HepG2 (cell line): Measurements from ENCODE around the gene ZNF644. TPM values are rescaled to one million over a fixed set of nuclear protein-coding genes. Genes with fewer than 3 reads are reported as not detected.
A peak's percentile ranks its signal among the peaks of the same experiment; 100 is the strongest.

Experiments used
- ARNTL ChIP-seq: sonication (generic); formaldehyde crosslinking; IDR thresholded peaks from 2 replicates; pipeline ENCODE4 v1.4.0; 2020; ENCODE audit warnings: mild to moderate bottlenecking, missing genetic modification reagents
- BCL6 ChIP-seq: IDR thresholded peaks from 2 replicates; pipeline ENCODE4 v1.6.1; 2016; ENCODE audit warnings: missing genetic modification reagents, missing compliant biosample characterization
- RBFOX2 ChIP-seq: fragments of 200-400 bp; formaldehyde crosslinking; IDR thresholded peaks from 2 replicates; pipeline ENCODE4 v1.6.1; 2017; ENCODE audit warnings: low read depth, mild to moderate bottlenecking, low read length
- SYNCRIP ChIP-seq: fragments of 200-400 bp; formaldehyde crosslinking; IDR thresholded peaks from 2 replicates; pipeline ENCODE4 v1.6.1; 2018; ENCODE audit warnings: mild to moderate bottlenecking, low read depth, low read length; ENCODE audit not compliant: insufficient read depth
- ZNF121 ChIP-seq: sonication (generic); formaldehyde crosslinking; IDR thresholded peaks from 2 replicates; pipeline ENCODE4 v1.5.0; 2020; ENCODE audit warnings: mild to moderate bottlenecking, missing genetic modification reagents
- ZNF18 ChIP-seq: sonication (generic); formaldehyde crosslinking; IDR thresholded peaks from 2 replicates; pipeline ENCODE4 v1.8.0; 2022; ENCODE audit warnings: mild to moderate bottlenecking, missing genetic modification reagents; ENCODE audit not compliant: insufficient replicate concordance
- ZNF431 ChIP-seq: sonication (generic); formaldehyde crosslinking; IDR thresholded peaks from 2 replicates; pipeline ENCODE4 v1.9.0; 2022; ENCODE audit warnings: missing genetic modification reagents, low read depth, mild to moderate bottlenecking, borderline replicate concordance
- ZNF567 ChIP-seq: sonication (generic); formaldehyde crosslinking; IDR thresholded peaks from 2 replicates; pipeline ENCODE4 v1.8.1; 2023; ENCODE audit warnings: mild to moderate bottlenecking, missing genetic modification reagents, borderline replicate concordance
- ZNF841 ChIP-seq: sonication (generic); formaldehyde crosslinking; IDR thresholded peaks from 2 replicates; pipeline ENCODE4 v1.8.1; 2023; ENCODE audit warnings: missing genetic modification reagents, borderline replicate concordance
- polyA plus RNA-seq, 8 experiments: library from polyadenylated mRNA; depleted of rRNA in 3 of 8; stranded (reverse) in 7 of 8; unstranded in 1 of 8; fragments of >200 nt; fragmentation: Illumina TruSeq in 4 of 8; extraction: Trizol in 4 of 8; gene quantifications; 2 replicates each; pipeline versions ENCODE4 v1.2.1 to v1.2.3, GENCODE V29; 2011 to 2016; ENCODE audit warnings: low read depth in 4 of 8, missing spikeins in 1 of 8, mixed read lengths in 1 of 8; ENCODE audit not compliant: insufficient read depth in 1 of 8
- total RNA-seq, 5 experiments: library from RNA; depleted of rRNA; stranded (reverse); fragments of >200 nt; fragmentation: Illumina TruSeq; extraction: Trizol; gene quantifications; 2 replicates each; pipeline ENCODE4 v1.2.3, GENCODE V29; 2016; ENCODE audit warnings: low read depth in 1 of 5
- TF ChIP-seq, protein P1 (sequence below), 2 experiments: fragments of 450-650 bp in 1 of 2; sonication (generic) in 1 of 2; formaldehyde crosslinking in 1 of 2; IDR thresholded peaks; 2 replicates each; pipeline versions ENCODE4 v1.6.1 to v1.8.0; 2016 to 2022; ENCODE audit warnings: antibody characterized with exemption in 1 of 2, mild to moderate bottlenecking in 1 of 2, missing genetic modification reagents in 1 of 2
- TF ChIP-seq, protein P2 (sequence below): sonication (generic); formaldehyde crosslinking; IDR thresholded peaks from 2 replicates; pipeline ENCODE4 v1.8.0; 2022; ENCODE audit warnings: low read depth, missing genetic modification reagents
- TF ChIP-seq, protein P3 (sequence below): sonication (generic); formaldehyde crosslinking; conservative IDR thresholded peaks from 2 replicates; pipeline ENCODE4 v1.8.1; 2023; ENCODE audit warnings: missing genetic modification reagents

Gene ZNF644
- total and polyA plus RNA-seq, 2 of the 13 experiments (the other 11 are each of a cell fraction or from before 2014, with no cell fraction given) = 17.7 to 51.7 TPM

GRCh38 chr1:91026320-91026719 lies 4.5 kb upstream of the ZNF644 start (continued):
- TF ChIP-seq, protein P1, sequence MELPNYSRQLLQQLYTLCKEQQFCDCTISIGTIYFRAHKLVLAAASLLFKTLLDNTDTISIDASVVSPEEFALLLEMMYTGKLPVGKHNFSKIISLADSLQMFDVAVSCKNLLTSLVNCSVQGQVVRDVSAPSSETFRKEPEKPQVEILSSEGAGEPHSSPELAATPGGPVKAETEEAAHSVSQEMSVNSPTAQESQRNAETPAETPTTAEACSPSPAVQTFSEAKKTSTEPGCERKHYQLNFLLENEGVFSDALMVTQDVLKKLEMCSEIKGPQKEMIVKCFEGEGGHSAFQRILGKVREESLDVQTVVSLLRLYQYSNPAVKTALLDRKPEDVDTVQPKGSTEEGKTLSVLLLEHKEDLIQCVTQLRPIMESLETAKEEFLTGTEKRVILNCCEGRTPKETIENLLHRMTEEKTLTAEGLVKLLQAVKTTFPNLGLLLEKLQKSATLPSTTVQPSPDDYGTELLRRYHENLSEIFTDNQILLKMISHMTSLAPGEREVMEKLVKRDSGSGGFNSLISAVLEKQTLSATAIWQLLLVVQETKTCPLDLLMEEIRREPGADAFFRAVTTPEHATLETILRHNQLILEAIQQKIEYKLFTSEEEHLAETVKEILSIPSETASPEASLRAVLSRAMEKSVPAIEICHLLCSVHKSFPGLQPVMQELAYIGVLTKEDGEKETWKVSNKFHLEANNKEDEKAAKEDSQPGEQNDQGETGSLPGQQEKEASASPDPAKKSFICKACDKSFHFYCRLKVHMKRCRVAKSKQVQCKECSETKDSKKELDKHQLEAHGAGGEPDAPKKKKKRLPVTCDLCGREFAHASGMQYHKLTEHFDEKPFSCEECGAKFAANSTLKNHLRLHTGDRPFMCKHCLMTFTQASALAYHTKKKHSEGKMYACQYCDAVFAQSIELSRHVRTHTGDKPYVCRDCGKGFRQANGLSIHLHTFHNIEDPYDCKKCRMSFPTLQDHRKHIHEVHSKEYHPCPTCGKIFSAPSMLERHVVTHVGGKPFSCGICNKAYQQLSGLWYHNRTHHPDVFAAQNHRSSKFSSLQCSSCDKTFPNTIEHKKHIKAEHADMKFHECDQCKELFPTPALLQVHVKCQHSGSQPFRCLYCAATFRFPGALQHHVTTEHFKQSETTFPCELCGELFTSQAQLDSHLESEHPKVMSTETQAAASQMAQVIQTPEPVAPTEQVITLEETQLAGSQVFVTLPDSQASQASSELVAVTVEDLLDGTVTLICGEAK (IDR thresholded peaks at IDR 0.05) = no peak
- TF ChIP-seq, protein P1 (CRISPR knock-in tag; IDR thresholded peaks at IDR 0.05) = no peak
- TF ChIP-seq, protein P2, sequence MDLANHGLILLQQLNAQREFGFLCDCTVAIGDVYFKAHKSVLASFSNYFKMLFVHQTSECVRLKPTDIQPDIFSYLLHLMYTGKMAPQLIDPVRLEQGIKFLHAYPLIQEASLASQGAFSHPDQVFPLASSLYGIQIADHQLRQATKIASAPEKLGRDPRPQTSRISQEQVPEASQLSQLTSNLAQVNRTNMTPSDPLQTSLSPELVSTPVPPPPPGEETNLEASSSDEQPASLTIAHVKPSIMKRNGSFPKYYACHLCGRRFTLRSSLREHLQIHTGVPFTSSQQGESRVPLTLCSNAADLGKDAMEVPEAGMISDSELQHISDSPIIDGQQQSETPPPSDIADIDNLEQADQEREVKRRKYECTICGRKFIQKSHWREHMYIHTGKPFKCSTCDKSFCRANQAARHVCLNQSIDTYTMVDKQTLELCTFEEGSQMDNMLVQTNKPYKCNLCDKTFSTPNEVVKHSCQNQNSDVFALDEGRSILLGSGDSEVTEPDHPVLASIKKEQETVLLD (CRISPR knock-in tag) = no peak
- TF ChIP-seq RBFOX2 = no peak
- TF ChIP-seq ZNF841 (CRISPR knock-in tag) = no peak
- TF ChIP-seq BCL6 = peak; percentile 89
- TF ChIP-seq, protein P3, sequence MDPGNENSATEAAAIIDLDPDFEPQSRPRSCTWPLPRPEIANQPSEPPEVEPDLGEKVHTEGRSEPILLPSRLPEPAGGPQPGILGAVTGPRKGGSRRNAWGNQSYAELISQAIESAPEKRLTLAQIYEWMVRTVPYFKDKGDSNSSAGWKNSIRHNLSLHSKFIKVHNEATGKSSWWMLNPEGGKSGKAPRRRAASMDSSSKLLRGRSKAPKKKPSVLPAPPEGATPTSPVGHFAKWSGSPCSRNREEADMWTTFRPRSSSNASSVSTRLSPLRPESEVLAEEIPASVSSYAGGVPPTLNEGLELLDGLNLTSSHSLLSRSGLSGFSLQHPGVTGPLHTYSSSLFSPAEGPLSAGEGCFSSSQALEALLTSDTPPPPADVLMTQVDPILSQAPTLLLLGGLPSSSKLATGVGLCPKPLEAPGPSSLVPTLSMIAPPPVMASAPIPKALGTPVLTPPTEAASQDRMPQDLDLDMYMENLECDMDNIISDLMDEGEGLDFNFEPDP (CRISPR knock-in tag) = no peak
- no peak for TF ChIP-seq ZNF567 (CRISPR knock-in tag)
- TF ChIP-seq ARNTL (CRISPR knock-in tag) = no peak
- TF ChIP-seq ZNF18 (CRISPR knock-in tag) = no peak
- no peak for TF ChIP-seq ZNF121
- TF ChIP-seq SYNCRIP = no peak
- TF ChIP-seq ZNF431 (CRISPR knock-in tag) = no peak
